HG03039 (cell line): ENCODE results near the gene FANCC.
"Not testable (repeated sequence)": the region's sequence is repeated elsewhere in the genome, so short reads cannot be mapped to it uniquely, and the experiment has no call there.

ENCODE experiments used
- ATAC-seq: cut with Tn5 transposase; IDR thresholded peaks from one replicate; pipeline ENCODE4 v1.9.1; 2021; ENCODE audit warnings: mild to moderate bottlenecking, moderate library complexity; ENCODE audit not compliant: unreplicated experiment

FANCC gene

GRCh38 chr9:95284162-95285080 lies 33.1 kb downstream of the FANCC start:
- no peak for ATAC-seq

DNA sequence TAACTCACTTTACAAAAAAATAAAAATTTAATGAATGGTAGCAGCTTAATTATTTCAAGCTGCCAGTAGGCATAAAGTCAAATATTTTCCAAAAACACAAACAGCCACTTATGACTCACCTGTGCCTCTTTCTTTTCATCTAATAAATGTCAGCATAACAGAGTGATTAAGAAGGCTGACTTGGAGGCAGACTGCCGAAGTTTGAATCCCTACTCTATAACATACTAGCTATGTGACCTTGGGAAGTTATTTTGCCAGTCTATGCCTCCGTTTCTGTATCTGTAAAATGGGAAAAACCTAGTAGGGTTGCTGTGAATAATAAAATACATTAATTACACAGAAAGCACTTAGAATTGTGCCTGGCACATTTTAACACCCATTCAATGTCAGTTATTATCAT lies 33.8 kb downstream of the FANCC start:
- no peak for ATAC-seq

- ATAC-seq, result no peak
These were observed 35.2 kb downstream of the FANCC start for GRCh38 chr9:95282332-95282731.

DNA sequence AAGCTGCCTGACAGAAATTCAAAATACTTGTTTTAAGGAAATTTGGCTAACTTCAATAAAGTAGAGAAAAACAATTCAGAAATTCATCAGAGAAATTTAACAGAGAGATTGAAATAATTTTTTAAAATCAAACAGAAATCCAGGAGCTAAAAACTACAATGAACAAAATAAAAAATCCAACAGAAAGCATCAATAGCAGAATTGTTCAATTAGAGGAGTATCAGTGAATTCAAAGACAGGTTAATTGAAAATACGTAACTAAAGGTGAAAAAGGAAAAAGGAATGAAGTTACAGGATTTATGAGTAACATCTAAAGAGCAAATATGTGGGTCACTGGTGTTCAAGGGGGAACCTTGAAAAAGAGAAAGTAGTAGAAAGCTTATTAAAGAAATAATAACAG lies 36.8 kb downstream of the FANCC start:
- no peak for ATAC-seq

DNA sequence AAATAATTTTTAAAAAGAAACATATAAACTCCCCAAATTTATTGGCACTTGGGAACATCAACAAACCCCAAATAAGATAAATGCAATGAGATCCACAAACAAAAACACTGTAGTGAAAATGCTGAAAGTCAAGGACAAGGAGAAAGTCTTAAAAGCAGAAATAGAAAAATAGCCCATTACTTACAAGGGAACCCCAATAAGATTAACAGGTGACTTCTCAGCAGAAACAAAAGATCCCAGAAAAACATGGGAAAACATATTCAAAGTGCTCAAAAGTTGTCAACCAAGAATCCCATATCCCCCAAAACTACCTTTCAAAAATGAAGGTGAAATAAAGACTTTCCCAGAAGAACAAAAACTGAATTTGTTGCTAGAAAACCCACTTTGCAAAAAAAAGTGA lies 40.0 kb downstream of the FANCC start:
- ATAC-seq, result no peak

GRCh38 chr9:95276395-95276954 lies 41.0 kb downstream of the FANCC start:
- ATAC-seq, result no peak

- not testable (repeated sequence) for ATAC-seq
These were observed 43.3 kb downstream of the FANCC start for GRCh38 chr9:95274160-95274559.

GRCh38 chr9:95273369-95274022 lies 44.0 kb downstream of the FANCC start:
- no peak for ATAC-seq

DNA sequence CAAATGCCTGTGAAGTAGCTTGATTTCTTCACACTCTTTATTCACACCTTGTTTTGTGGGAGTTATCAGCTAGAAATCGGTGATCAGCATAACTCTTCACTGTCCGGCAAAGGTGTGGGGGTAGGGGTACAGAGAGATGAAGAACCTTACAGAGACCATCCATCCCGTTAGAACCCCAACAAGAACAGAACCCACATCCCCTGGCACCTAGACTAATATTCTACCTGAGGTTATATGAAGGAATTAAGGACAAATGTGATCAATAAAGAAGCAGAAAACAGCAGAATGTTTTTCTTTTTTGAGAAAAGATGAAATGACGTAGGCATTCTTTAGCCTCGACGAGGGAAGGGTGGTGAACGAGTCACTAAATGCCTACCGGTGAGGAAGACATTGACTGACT lies 44.7 kb downstream of the FANCC start:
- no peak for ATAC-seq

DNA sequence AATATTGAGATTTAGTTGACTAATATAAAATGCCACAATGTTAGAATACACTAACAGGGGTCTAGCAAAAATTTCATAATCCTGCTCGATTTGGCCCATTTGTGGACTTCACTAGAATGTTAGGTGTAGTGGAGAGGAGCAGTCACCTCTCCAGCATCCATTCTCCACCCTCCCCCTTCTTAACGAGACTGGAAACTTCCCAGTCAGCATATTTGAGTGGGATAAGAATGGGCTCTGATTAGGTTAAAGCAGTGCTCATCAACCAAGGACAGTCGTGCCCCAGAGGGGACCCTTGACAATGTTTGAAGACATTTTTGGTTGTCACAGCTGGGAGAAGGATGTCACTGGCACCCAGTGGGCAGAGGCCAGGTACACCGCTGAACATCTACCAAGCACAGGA lies 46.7 kb downstream of the FANCC start:
- ATAC-seq, result no peak

DNA sequence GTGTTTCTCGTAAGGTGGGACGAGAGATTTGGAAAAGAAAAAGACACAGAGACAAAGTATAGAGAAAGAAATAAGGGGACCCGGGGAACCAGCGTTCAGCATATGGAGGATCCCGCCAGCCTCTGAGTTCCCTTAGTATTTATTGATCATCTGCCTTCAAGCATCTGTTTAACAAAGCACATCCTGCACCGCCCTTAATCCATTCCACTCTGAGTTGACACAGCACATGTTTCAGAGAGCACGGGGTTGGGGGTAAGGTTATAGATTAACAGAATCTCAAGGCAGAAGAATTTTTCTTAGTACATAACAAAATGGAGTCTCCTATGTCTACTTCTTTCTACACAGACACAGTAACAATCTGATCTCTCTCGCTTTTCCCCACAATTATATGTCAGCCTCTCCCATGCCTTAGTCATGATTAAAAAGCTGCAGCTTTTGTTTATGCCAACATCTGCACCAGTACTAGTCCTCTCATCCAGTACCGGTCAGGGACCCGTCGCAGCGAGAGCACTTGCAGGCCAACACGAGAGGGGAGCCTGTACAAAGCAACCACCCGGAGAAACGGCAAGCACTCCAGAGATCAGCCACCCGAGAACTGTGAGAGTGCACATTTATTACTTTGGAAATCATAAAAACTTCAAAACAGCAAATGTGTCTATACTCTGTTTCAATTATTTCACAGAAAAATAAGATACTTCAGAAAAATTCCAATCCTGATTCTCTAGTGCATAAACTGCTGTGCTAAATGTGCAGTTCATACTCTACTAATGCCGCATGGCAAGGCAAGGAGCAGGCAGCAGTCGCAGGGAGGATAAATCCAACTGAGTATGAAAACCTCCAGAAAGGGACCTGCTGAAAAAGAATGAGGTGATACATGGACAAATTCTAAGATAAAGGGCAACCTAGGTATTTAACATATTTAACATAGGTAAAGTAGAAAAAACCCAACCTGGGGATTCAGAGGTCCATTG lies 47.4 kb downstream of the FANCC start:
- not testable (repeated sequence) for ATAC-seq

DNA sequence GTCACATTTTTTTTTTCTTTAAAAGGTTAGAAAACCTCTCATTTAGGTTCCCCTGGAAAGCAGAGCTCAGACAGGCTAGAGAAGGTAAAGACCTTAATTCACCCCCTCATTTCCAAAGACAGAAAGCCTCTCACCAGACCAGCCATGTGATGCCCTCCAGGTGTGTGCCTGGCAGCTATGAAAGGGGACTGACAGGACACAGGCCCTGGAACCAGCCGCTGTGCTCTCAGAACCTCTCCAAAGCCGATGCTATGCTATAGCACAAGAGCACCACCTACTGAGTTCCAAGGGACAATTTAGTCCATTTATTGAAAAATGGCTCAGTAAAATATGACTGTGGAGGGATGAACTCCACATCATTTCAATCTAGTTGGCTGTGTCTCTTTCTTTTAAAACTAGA lies 48.8 kb downstream of the FANCC start:
- ATAC-seq, result no peak

- peak; percentile 51 for ATAC-seq
These were observed 50.9 kb downstream of the FANCC start for GRCh38 chr9:95266649-95267048.

GRCh38 chr9:95265960-95266359 lies 51.5 kb downstream of the FANCC start:
- ATAC-seq, result no peak

DNA sequence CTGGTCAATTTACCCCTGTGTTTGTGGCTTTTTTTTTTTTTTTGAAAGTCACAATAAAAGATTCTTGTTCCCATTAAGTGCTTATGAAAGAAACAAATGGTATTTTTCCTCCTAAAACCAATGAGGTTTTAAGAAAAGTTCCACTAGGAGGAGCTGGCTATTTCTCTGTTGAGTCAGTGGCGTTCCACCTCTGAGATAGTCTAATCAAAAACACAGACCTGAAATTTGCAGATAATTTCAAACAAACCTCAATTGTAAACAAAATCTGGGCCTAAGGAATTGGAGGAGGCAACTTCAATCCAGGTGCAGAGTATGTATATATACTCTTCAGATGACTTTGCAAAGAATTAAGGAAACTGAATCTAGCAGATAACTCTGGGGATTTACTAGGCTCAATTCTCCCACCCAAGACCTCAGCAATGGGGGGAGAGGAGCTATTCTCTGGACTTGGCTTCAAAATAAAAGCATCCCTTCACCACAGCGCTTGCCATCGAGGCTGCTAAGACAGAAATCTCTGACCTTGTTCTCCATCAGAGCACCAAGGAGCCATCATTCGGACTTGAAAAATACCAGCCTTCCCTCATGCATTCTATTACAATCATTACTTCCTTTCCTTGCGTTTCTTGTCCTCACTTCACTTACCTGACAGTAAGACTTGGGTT lies 52.4 kb downstream of the FANCC start:
- no peak for ATAC-seq

- no peak for ATAC-seq
These were observed 55.6 kb downstream of the FANCC start for GRCh38 chr9:95261890-95262289.

DNA sequence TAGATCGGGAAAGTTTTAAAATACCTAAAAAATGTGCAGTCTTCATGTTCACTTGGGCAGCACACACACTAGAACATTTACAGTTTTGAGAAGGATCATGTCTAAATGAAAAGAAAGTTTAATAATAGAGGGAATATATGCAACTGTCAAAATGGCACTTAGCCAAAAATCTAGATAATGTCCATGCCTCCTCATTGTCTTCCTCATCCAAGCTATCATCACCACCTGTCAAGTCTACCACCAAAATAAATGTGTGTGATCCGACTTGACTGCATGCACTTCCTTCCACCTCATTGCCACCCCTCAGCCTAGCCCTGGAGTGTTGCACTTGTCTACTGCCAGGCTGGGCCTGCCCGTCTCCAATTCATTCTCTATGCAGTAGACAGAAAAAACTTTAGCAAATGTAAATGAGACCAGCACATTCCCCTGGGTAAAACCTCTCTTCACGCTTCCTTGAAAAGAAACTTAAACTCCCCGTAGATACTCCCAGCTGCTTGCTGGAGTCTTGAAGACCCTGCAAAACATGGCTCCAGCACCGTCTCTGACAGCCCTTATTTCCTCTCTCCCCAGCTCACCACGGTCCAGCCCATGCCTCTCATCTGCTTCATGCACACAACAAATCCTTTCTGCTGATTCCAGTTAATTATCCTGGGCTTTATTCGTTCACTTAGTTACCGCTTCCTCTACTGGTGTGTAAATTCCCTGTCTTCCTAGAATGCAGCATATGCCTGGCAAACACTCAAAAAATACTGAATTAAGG lies 66.9 kb downstream of the FANCC start:
- no peak for ATAC-seq

DNA sequence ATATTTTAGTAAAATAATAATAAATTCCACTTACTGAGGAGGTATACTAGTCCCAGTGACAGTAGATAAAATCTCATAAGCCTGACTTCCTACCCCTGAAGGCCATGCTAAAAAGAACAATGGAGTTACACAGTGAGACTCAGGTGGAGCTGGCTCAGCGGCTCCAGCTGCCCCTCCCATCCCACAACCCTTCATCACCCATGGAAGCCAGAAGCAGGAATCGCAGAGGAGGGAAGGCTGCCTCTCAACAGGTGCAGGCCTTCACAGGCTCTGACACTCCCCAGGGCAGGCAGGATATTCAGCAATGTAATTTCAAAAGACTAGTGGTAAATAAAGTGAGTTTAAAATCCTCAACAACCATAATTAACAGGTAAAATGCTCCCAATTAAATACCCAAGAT lies 67.5 kb downstream of the FANCC start:
- ATAC-seq, result no peak

DNA sequence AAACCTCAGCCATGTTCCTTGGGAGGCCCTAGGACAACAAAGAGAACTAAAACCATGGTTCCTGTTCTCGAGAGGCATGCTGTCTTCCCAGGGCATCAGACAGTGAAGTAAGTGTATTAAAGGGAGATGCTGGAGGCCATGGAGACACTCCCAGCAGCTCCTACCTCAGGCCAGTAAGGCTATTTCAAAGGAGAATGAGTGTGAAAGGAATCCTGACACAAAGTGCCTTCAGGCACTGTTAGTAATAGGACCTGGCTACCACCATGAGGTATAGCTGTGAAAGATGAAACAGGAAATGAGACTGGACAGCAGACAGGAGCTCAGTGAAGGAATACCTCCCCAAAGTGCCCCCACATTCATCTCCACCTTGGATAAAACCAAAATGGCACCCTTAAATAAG lies 71.0 kb downstream of the FANCC start:
- no peak for ATAC-seq

DNA sequence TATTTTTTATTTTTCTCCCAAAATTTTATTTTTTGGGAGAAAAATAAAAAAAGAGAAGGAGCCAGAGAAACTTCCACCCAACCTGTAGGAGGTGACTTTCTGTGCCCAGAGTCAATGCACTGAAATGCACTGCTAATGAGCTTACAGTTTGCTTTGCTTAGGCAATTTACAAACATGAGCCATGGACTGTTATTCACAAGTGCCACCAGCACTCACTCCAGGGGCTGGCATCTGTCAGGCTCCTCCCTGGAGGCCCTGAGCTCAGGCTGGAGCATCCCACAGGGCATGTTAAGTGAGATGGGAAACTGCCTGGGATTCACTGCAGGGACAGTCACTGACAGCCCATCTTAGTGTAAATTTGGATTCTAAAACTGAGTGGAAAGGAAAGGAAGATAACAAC lies 74.9 kb downstream of the FANCC start:
- no peak for ATAC-seq
